Measurements from ENCODE around the gene LENG8.

LENG8 gene

GRCh38 chr19:54428323-54429175, 20.4 kb upstream of the LENG8 start:
- no peak for TF ChIP-seq CTCF (conservative IDR thresholded peaks at IDR 0.05; ENCODE audit: low read depth)
- POLR2A ChIA-PET (ENCODE audit: low non-redundant PET), result no interaction called here
- H3K27ac ChIP-seq, result no peak overlapping the region
- DNase-seq (ENCODE audit: low spot score), result no peak
- CTCF ChIA-PET, result interaction anchor here (0.6 to 1.0 kb wide), 4 partner anchors 9 to 162 kb away, joined by 3 to 4 read pairs (median 3); no protein-coding TSS in a partner anchor

- DNase-seq (ENCODE audit: low spot score), result no peak
- H3K27ac ChIP-seq, result no peak overlapping the region
- ChIA-PET POLR2A (ENCODE audit: low non-redundant PET) (no interaction called here), CTCF (interaction anchor here (1.0 kb wide), 1 partner anchor 38 kb away, joined by 4 read pairs; no protein-coding TSS in a partner anchor)
- TF ChIP-seq CTCF (conservative IDR thresholded peaks at IDR 0.05; ENCODE audit: low read depth), result no peak
Measured at GRCh38 chr19:54429176-54429495, 19.9 kb upstream of the LENG8 start.

GRCh38 chr19:54429545-54430227, 19.3 kb upstream of the LENG8 start:
- CTCF ChIA-PET, result interaction anchor here (1.0 kb wide), 1 partner anchor 39 kb away, joined by 4 read pairs; no protein-coding TSS in a partner anchor
- TF ChIP-seq CTCF (conservative IDR thresholded peaks at IDR 0.05; ENCODE audit: low read depth), result no peak
- POLR2A ChIA-PET (ENCODE audit: low non-redundant PET), result no interaction called here
- no peak for DNase-seq (ENCODE audit: low spot score)
- H3K27ac ChIP-seq, result no peak overlapping the region

- CTCF ChIA-PET, result interaction anchor here (0.6 kb wide), 1 partner anchor 23 kb away, joined by 4 read pairs; no protein-coding TSS in a partner anchor
- TF ChIP-seq CTCF (conservative IDR thresholded peaks at IDR 0.05; ENCODE audit: low read depth), result no peak
- DNase-seq (ENCODE audit: low spot score), result peak; percentile 46
- POLR2A ChIA-PET (ENCODE audit: low non-redundant PET), result no interaction called here
- no peak overlapping the region for H3K27ac ChIP-seq
Measured at GRCh38 chr19:54430306-54431254, 18.4 kb upstream of the LENG8 start.

GRCh38 chr19:54431255-54431838, 17.7 kb upstream of the LENG8 start:
- no peak for DNase-seq (ENCODE audit: low spot score)
- POLR2A ChIA-PET (ENCODE audit: low non-redundant PET), result no interaction called here
- no peak overlapping the region for H3K27ac ChIP-seq
- CTCF ChIA-PET, result no interaction called here
- TF ChIP-seq CTCF (conservative IDR thresholded peaks at IDR 0.05; ENCODE audit: low read depth), result no peak

Data from RWPE1 (cell line).